Hindlimb muscle (tissue), 1 donor: ENCODE results near the gene ACADVL. TPM values are rescaled to one million over a fixed set of nuclear protein-coding genes. Genes with fewer than 3 reads are reported as not detected.

Experiments
- DNase-seq: peaks from one replicate; pipeline ENCODE4 v3.0.0-alpha.2; 2013
- polyA plus RNA-seq: library from polyadenylated mRNA; unstranded; fragments of 120-200 nt; gene quantifications from one replicate; pipeline ENCODE4 v1.2.1, GENCODE V29; 2013; ENCODE audit not compliant: insufficient read length

The ACADVL gene
- polyA plus RNA-seq, 1 donor, result 260 TPM

- DNase-seq, result peak; percentile 86
These were observed 2.4 kb upstream of the ACADVL start for GRCh38 chr17:7217113-7217987.

- no peak for DNase-seq
These were observed 1.6 kb upstream of the ACADVL start for GRCh38 chr17:7218166-7218565.

GRCh38 chr17:7218758-7219157 lies 980 bp upstream of the ACADVL start:
- DNase-seq, result no peak

DNA sequence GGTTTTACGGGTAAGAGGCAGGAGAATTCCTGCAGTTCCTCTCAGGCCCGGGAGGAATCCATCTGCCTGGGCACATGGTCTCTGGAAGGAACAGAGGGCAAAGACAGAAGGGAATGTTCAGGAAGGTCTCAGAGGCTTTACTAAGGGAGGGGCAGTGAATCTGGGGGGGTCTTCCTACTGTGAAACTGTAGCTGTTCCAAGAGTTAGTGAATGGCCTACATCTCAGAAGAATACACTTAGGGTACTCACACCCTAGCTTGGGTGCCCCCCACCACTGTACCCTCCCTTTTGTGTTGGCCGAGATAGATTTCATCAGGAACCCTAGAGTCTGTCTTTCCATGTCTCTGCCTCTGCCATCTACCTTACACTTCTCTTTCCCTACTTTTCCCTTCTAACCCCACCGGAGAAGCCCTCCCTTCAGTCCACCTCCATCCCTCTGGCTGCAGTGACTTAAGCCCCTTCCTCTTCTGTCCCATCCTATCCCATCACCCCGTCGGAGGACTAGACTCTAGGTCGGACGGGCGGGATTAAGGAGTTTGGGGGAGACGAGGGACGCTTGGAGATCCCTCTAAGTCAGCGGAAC lies 418 bp upstream of the ACADVL start:
- no peak for DNase-seq

- DNase-seq, result no peak
These were observed 997 bp downstream of the ACADVL start for GRCh38 chr17:7220593-7221277.

DNA sequence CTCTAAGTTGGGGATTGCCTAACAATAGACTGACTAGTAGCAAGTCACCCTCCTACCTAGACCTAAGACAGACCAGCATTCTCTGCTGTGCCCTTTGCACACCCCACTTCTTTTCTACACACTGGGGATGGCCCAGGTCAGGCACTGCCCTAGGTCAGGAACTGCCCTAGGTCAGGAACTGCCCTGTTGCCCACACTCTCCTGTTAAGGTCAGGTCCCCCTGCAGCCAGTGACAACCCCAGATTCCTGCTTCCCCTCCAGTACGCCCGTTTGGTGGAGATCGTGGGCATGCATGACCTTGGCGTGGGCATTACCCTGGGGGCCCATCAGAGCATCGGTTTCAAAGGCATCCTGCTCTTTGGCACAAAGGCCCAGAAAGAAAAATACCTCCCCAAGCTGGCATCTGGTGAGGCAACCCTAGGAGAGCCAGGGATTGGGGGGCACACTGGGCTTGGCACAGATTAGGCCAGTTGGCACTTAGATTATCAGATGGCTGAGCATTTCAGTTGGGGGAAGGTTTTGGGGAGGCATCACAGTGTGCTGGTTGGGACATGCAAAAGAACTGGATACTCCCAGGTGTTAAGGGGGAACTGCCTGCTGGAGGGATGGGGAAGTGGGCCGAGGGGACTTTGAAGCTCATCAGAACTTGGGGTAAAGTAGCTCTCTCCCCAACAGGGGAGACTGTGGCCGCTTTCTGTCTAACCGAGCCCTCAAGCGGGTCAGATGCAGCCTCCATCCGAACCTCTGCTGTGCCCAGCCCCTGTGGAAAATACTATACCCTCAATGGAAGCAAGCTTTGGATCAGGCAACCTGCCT lies 1.7 kb downstream of the ACADVL start:
- DNase-seq, result no peak

DNA sequence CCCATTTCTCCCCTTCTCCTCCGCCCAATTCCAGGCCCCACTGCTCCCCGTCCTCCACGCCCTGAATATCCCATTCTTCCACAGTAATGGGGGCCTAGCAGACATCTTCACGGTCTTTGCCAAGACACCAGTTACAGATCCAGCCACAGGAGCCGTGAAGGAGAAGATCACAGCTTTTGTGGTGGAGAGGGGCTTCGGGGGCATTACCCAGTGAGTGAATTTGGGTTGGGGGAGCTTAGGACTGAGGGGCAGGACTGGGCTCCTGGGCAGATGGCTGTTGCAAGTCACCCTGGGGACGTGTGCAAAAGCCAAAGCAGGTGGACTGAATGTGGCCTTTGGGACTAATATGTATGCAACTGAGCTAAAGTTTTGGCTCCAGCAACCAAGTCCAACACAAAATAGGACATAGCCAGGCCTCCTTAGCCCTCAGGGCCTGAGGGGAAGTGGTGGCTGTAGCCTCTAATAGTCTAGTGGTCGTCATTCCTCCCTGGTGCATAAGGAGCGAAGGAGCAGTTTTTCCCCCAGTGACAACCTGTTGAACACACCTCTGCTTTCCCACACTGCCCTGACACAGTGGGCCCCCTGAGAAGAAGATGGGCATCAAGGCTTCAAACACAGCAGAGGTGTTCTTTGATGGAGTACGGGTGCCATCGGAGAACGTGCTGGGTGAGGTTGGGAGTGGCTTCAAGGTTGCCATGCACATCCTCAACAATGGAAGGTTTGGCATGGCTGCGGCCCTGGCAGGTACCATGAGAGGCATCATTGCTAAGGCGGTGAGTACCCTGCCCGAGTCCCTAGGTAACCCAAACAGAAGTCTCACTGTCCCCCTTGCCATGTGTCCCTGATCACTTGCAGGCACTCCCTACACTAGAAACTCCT lies 2.6 kb downstream of the ACADVL start:
- no peak for DNase-seq

GRCh38 chr17:7222972-7223292 lies 3.2 kb downstream of the ACADVL start:
- DNase-seq, result no peak

DNA sequence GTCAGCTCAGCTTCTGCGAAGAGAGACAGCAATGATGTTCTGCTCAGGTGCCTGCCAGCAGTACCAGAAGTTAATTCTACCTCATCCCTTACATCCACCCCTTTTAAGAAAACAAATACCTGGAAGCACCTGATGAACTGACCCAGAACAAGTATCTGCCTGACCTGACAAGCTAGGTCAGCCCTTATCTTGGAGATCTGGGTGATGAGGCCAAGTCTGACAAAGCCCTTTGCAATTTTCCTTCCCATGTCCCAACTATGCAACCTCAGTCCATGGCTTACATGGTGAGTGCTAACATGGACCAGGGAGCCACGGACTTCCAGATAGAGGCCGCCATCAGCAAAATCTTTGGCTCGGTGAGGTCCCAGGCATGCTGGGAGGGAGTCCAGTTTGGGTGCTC lies 3.6 kb downstream of the ACADVL start:
- DNase-seq, result no peak

- DNase-seq, result no peak
These were observed 4.4 kb downstream of the ACADVL start for GRCh38 chr17:7224110-7224509.

- no peak for DNase-seq
These were observed 4.9 kb downstream of the ACADVL start for GRCh38 chr17:7224661-7225111.

DNA sequence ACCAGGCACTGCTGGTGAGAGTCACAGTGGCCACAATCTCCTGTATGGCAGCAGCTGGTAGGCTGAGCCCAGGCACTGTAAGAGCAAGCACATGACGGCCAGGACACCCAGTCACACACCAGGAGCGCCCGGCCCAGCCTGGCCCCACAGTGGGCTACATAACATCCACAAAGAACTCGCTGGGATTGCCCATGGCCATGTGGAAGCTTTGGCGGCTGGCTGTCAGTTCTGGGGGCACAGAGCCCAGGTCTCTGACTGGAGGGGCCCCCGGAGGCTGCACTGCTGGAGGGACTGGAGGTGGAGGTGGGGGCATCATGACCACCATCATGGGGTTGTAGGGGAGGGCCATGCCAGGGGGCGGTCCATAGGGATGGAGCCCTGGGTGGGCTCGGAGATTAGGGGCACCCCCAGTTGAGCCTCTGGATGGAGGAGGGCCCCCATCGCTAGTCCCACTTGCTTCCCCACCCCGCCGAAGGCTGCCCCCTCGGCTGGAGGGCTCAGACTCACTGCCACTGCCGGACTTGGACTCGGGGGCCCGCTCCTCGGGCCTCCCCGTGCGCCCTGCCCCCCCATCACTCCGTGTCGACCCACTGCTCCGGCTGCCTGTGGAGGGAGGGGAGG lies 6.1 kb downstream of the ACADVL start:
- no peak for DNase-seq

- DNase-seq, result no peak
These were observed 7.3 kb downstream of the ACADVL start for GRCh38 chr17:7226721-7227710.

DNA sequence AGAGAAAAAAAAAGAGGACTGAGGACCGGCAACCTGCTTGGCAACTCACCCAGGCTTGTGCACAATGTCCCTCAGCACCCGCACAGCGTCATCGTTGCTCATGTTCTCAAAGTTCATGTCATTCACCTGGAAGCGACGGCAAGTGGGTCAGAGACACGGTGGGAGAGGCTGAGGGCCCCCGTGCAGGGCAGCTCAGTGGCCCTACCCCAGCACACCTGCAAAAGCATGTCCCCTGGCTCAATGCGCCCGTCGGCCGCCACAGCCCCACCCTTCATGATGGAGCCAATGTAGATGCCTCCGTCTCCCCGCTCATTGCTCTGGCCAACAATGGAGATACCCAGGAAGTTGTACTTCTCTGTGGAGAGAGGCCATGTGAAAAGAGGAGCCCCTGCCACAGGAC lies 9.2 kb downstream of the ACADVL start:
- DNase-seq, result no peak

- no peak for DNase-seq
These were observed 9.8 kb downstream of the ACADVL start for GRCh38 chr17:7229504-7229903.

GRCh38 chr17:7232114-7232513 lies 12.4 kb downstream of the ACADVL start:
- no peak for DNase-seq

- no peak for DNase-seq
These were observed 14.0 kb downstream of the ACADVL start for GRCh38 chr17:7233701-7234082.

- peak; percentile 97 for DNase-seq
These were observed 14.6 kb downstream of the ACADVL start, which contains the start of gene DVL2 for GRCh38 chr17:7234083-7234951. Gene DVL2, minus strand, starts transcription at chr17:7234517. Its CDS starts 255 bp downstream, at chr17:7234262.
